GM12878 (cell line): ENCODE data around the gene CCDC34. TPM values are rescaled to one million over a fixed set of nuclear protein-coding genes. Genes with fewer than 3 reads are reported as not detected.

ENCODE experiments used
- ATAC-seq: fragments of 200-7000 bp; cut with Tn5 transposase; 3 replicates; pipeline ENCODE4 v1.9.1; 2020; ENCODE audit warnings: mild to moderate bottlenecking, moderate library complexity
- BruUV-seq: library from RNA; stranded (reverse); fragments of 400-500 nt; replicated peaks from 2 replicates; lab custom pipeline; 2021; lab: Mats Ljungman, UMichigan
- CTCF ChIA-PET: fragments of 300-600 bp; sonication (Branson Sonifier 250); formaldehyde crosslinking; extraction: SDS; loops from one replicate; lab custom pipeline; 2021; ENCODE audit warnings: inconsistent platforms; lab: Yijun Ruan, JAX
- POLR2A ChIA-PET: fragments of 350-600 bp; formaldehyde crosslinking; extraction: SDS; loops from one replicate; lab custom pipeline; 2021; ENCODE audit warnings: inconsistent platforms; lab: Charles Lee
- RAD21 ChIA-PET: fragments of 300-600 bp; sonication (Branson Sonifier 250); formaldehyde crosslinking; loops from one replicate; lab custom pipeline; 2023; ENCODE audit warnings: antibody characterized with exemption; ENCODE audit not compliant: unreplicated experiment; lab: Charles Lee
- SMC1A ChIA-PET: fragments of 300-600 bp; sonication (Branson Sonifier 250); formaldehyde crosslinking; loops from one replicate; lab custom pipeline; 2023; ENCODE audit not compliant: unreplicated experiment, uncharacterized antibody; lab: Charles Lee
- DNase-seq: peaks from one replicate; pipeline ENCODE4 v3.0.0-alpha.2; 2011; ENCODE audit warnings: low read depth, low spot score
- FAIRE-seq: peaks from 3 replicates; lab custom pipeline; 2011; peaks lifted over from hg19 to GRCh38; lab: Jason Lieb, UNC
- H2AFZ ChIP-seq: 2 replicates; pipeline ENCODE4 v1.6.0; 2011; ENCODE audit warnings: low read depth, low read length, control low read depth; ENCODE audit not compliant: control insufficient read depth
- H3K27ac ChIP-seq: 2 replicates; pipeline ENCODE4 v1.5.1; 2011; ENCODE audit warnings: control low read depth; ENCODE audit not compliant: control insufficient read depth, insufficient read depth
- H3K27me3 ChIP-seq, 2 experiments: replicated peaks in 1 of 2; 2 replicates each; pipeline versions ENCODE4 v1.6.0 to v1.6.1; 2011; ENCODE audit warnings: low read length in 1 of 2; ENCODE audit not compliant: control insufficient read depth in 2 of 2, insufficient read depth in 2 of 2
- H3K36me3 ChIP-seq, 2 experiments: 2 replicates each; pipeline ENCODE4 v1.5.1; 2011; ENCODE audit warnings: low read length in 1 of 2; ENCODE audit not compliant: control insufficient read depth in 2 of 2, insufficient read depth in 2 of 2
- H3K4me1 ChIP-seq: 2 replicates; pipeline ENCODE4 v1.6.1; 2011; ENCODE audit warnings: mild to moderate bottlenecking, low read length, moderate library complexity, mixed read lengths; ENCODE audit not compliant: control insufficient read depth, insufficient read depth
- H3K4me2 ChIP-seq: 2 replicates; pipeline ENCODE4 v1.6.0; 2011; ENCODE audit warnings: control low read depth; ENCODE audit not compliant: control insufficient read depth, insufficient read depth
- H3K4me3 ChIP-seq: fragments of 200-600 bp; sonication (generic); 2 replicates; pipeline ENCODE4 v1.5.1; 2016
- H3K79me2 ChIP-seq: 2 replicates; pipeline ENCODE4 v1.6.0; 2011; ENCODE audit warnings: low read length; ENCODE audit not compliant: control insufficient read depth, insufficient read depth
- H3K9ac ChIP-seq: 2 replicates; pipeline ENCODE4 v1.8.0; 2011; ENCODE audit warnings: low read length, control low read depth, mixed read lengths; ENCODE audit not compliant: control insufficient read depth, insufficient read depth
- H3K9me3 ChIP-seq: replicated peaks from 3 replicates; pipeline ENCODE4 v1.5.1; 2011; ENCODE audit warnings: mild to moderate bottlenecking, low read length; ENCODE audit not compliant: control insufficient read depth, insufficient read depth
- H4K20me1 ChIP-seq: 2 replicates; pipeline ENCODE4 v1.6.0; 2011; ENCODE audit not compliant: control insufficient read depth, insufficient read depth
- ATF7 ChIP-seq: fragments of 450-650 bp; IDR thresholded peaks from 2 replicates; pipeline ENCODE4 v1.6.1; 2016; ENCODE audit warnings: low read depth, mild to moderate bottlenecking
- BRCA1 ChIP-seq: IDR thresholded peaks from 2 replicates; pipeline ENCODE4 v1.6.1; 2011; ENCODE audit warnings: low read depth, low read length, improper control_type of control experiment
- NR2C2 ChIP-seq: IDR thresholded peaks from 2 replicates; pipeline ENCODE4 v1.6.1; 2011; ENCODE audit warnings: borderline replicate concordance, low read depth; ENCODE audit not compliant: control insufficient read depth, insufficient read length
- PAX5 ChIP-seq: IDR thresholded peaks from 2 replicates; pipeline ENCODE4 v1.6.1; 2011; ENCODE audit warnings: low read depth, low read length, borderline replicate concordance
- SIN3A ChIP-seq: IDR thresholded peaks from 2 replicates; pipeline ENCODE4 v1.6.1; 2012; ENCODE audit warnings: low read depth, low read length, improper control_type of control experiment
- SMC3 ChIP-seq: IDR thresholded peaks from 2 replicates; pipeline ENCODE4 v1.6.1; 2011; ENCODE audit warnings: low read length, improper control_type of control experiment, borderline replicate concordance
- SUZ12 ChIP-seq: fragments of 200-600 bp; sonication (generic); IDR thresholded peaks from one replicate; pipeline ENCODE4 v1.6.1; 2018; ENCODE audit warnings: antibody characterized with exemption, mild to moderate bottlenecking; ENCODE audit not compliant: unreplicated experiment
- TCF12 ChIP-seq: IDR thresholded peaks from 2 replicates; pipeline ENCODE4 v1.6.1; 2011; ENCODE audit warnings: low read depth, mild to moderate bottlenecking, low read length
- YBX1 ChIP-seq: fragments of 450-650 bp; IDR thresholded peaks from 2 replicates; pipeline ENCODE4 v1.6.1; 2016; ENCODE audit warnings: antibody characterized with exemption
- WGBS: methylation state at CpG from one replicate; pipeline ENCODE4 v1.1.6; 2016; ENCODE audit warnings: low lambda C conversion rate; ENCODE audit not compliant: insufficient replicate concordance, insufficient coverage; ENCODE audit errors: missing lambda C conversion rate; 5-methylcytosine and 5-hydroxymethylcytosine counted together
- in situ Hi-C: fragments of 300-500 bp; cut with MboI; formaldehyde crosslinking; loops from 9 replicates; pipeline ENCODE4 v1.14.3; 2018; ENCODE audit warnings: mixed read lengths
- intact Hi-C: fragments of 100-400 bp; cut with micrococcal nuclease; formaldehyde crosslinking; loops from one replicate; pipeline ENCODE4 v1.14.2; 2022; ENCODE audit not compliant: unreplicated experiment
- polyA plus RNA-seq, 11 experiments: library from polyadenylated mRNA; depleted of rRNA in 4 of 11; unstranded in 6 of 11; stranded (reverse) in 5 of 11; fragments of >200 nt; fragmentation: Nextera tagmentation in 4 of 11; fragmentation: Illumina TruSeq in 1 of 11; extraction: Ambion mirVana in 4 of 11; extraction: Trizol in 1 of 11; gene quantifications; 1 replicate in 1 of 11; 2 replicates in 10 of 11; pipeline versions ENCODE4 v1.2.1 to v1.2.3, GENCODE V29; 2011 to 2016; ENCODE audit warnings: inconsistent platforms in 2 of 11, missing spikeins in 2 of 11, low read depth in 1 of 11
- total RNA-seq, 4 experiments: library from RNA; depleted of rRNA in 3 of 4; stranded (reverse); fragments of >200 nt in 3 of 4; fragmentation: Illumina TruSeq in 1 of 4; extraction: Trizol in 1 of 4; gene quantifications; 2 replicates each; pipeline versions ENCODE4 v1.2.1 to v1.2.3, GENCODE V29; 2013 to 2021
- TF ChIP-seq, protein P1 (sequence below): fragments of 450-650 bp; formaldehyde crosslinking; IDR thresholded peaks from 2 replicates; pipeline ENCODE4 v1.4.0; 2020; ENCODE audit warnings: mild to moderate bottlenecking, moderate library complexity
- TF ChIP-seq, protein P2 (sequence below): IDR thresholded peaks from 2 replicates; pipeline ENCODE4 v1.6.1; 2012; ENCODE audit warnings: low read depth, low read length, improper control_type of control experiment

The CCDC34 gene
- total and polyA plus RNA-seq, 10 of the 15 experiments (the other 5 are each of a cell fraction or from before 2014, with no cell fraction given): 6.2 to 39.1 (median 14.6) TPM

DNA sequence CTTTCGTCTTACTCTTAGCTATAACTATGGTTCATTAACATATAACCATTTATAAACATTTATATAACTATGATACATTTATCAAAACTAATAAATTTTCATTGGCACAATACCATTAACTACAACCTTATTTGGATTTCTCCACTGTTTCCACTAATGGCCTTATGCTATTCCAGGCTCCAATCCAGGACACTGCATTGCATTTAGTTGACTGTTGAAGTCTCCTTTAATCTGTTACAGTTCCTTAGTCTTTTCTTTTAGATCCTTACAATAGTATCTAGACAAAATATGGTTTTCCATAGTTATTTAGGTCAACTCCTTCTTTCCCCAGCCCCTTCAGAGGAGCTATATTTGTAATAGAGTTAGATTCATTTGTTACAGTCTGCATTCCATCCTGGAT lies 47.2 kb downstream of the CCDC34 start:
- intact Hi-C loops: no loop called here
- in situ Hi-C loops: no loop called here
- BruUV-seq: no TSS peak

DNA sequence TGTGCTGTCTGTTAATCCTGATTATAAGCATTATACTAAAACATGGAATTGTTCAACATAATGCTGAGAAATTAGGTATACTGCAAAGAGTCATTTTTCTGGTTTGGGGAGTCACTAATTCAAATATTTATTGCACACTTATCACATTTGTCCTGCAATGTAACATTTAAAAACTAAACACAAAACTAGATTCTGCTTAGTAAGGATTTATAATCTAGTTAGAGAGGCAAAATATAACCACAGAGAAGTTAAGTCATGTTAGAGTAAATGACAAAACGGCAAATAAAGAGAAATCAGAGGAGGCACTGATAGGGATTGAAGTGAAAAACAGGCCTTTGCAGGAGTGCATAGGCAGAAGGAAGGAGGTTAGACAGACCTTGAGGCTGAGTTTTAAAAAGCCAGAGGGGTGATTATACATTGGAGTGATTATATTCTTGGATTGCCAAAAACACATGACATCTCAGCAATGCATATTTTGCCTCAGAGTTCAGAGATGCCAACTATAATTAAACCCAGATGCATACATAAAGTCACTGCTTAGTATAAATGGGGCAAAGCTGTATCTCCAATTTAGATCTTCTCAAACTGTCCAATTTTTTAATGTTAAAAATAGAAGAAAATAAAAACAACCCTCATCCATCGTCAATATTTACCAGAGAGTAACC lies 49.7 kb downstream of the CCDC34 start:
- POLR2A ChIA-PET: no interaction called here
- Histone ChIP-seq H3K79me2 (no peaks in the 10 kb centered on the region), H3K4me3 (no peak overlapping the region), H3K27me3 (no peaks in the 10 kb centered on the region), H2AFZ (no peak overlapping the region), H3K4me1 (no peaks in the 10 kb centered on the region)
- in situ Hi-C loops: no loop called here
- CTCF ChIA-PET: no interaction called here
- TF ChIP-seq SUZ12: no peak
- TF ChIP-seq BRCA1: no peak
- no peak for TF ChIP-seq SMC3
- no peak for TF ChIP-seq YBX1
- no peak for TF ChIP-seq NR2C2
- TF ChIP-seq, protein P1, sequence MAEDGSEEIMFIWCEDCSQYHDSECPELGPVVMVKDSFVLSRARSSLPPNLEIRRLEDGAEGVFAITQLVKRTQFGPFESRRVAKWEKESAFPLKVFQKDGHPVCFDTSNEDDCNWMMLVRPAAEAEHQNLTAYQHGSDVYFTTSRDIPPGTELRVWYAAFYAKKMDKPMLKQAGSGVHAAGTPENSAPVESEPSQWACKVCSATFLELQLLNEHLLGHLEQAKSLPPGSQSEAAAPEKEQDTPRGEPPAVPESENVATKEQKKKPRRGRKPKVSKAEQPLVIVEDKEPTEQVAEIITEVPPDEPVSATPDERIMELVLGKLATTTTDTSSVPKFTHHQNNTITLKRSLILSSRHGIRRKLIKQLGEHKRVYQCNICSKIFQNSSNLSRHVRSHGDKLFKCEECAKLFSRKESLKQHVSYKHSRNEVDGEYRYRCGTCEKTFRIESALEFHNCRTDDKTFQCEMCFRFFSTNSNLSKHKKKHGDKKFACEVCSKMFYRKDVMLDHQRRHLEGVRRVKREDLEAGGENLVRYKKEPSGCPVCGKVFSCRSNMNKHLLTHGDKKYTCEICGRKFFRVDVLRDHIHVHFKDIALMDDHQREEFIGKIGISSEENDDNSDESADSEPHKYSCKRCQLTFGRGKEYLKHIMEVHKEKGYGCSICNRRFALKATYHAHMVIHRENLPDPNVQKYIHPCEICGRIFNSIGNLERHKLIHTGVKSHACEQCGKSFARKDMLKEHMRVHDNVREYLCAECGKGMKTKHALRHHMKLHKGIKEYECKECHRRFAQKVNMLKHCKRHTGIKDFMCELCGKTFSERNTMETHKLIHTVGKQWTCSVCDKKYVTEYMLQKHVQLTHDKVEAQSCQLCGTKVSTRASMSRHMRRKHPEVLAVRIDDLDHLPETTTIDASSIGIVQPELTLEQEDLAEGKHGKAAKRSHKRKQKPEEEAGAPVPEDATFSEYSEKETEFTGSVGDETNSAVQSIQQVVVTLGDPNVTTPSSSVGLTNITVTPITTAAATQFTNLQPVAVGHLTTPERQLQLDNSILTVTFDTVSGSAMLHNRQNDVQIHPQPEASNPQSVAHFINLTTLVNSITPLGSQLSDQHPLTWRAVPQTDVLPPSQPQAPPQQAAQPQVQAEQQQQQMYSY (CRISPR knock-in tag): no peak
- TF ChIP-seq ATF7: no peak
- no peak for TF ChIP-seq SIN3A
- no peak for TF ChIP-seq TCF12
- TF ChIP-seq, all 136 proteins: peak for 0
- WGBS: 89% methylated on average over 2 of the region's 2 CpGs
- FAIRE-seq (no peak), ATAC-seq (no peak), DNase-seq (no peak)
- Histone ChIP-seq H4K20me1 (no peaks in the 10 kb centered on the region), H3K27ac (no peak overlapping the region), H3K36me3 (no peaks in the 10 kb centered on the region), H3K9ac (no peak overlapping the region), H3K9me3 (no peaks in the 10 kb centered on the region), H3K4me2 (no peak overlapping the region)
- intact Hi-C loops: no loop called here
- RAD21 ChIA-PET: interaction anchor here (1.6 kb wide), 1 partner anchor 17 kb away, joined by 3 read pairs; no protein-coding TSS in a partner anchor
- SMC1A ChIA-PET: no interaction called here
- BruUV-seq: no TSS peak

More for the DNA sequence above, 47.2 kb downstream of the CCDC34 start:
- Histone ChIP-seq H3K27ac (no peak overlapping the region), H3K9me3 (no peaks in the 10 kb centered on the region), H3K9ac (no peak overlapping the region), H3K4me1 (no peaks in the 10 kb centered on the region), H3K4me3 (no peak overlapping the region), H2AFZ (no peak overlapping the region), H4K20me1 (no peaks in the 10 kb centered on the region), H3K27me3 (no peaks in the 10 kb centered on the region), H3K36me3 (no peaks in the 10 kb centered on the region), H3K79me2 (no peaks in the 10 kb centered on the region)
- FAIRE-seq (no peak), ATAC-seq (no peak), DNase-seq (no peak)
- POLR2A ChIA-PET: no interaction called here
- RAD21 ChIA-PET: interaction anchor here (0.8 to 1.5 kb wide), 2 partner anchors 18 to 20 kb away, joined by 3 to 5 read pairs; no protein-coding TSS in a partner anchor
- SMC1A ChIA-PET: interaction anchor here (0.6 to 2.3 kb wide), 8 partner anchors 9 to 869 kb away, joined by 3 to 7 read pairs (median 4); no protein-coding TSS in a partner anchor
- WGBS: 95% methylated on average over 1 of the region's 1 CpG
- TF ChIP-seq PAX5: no peak
- TF ChIP-seq, protein P2, sequence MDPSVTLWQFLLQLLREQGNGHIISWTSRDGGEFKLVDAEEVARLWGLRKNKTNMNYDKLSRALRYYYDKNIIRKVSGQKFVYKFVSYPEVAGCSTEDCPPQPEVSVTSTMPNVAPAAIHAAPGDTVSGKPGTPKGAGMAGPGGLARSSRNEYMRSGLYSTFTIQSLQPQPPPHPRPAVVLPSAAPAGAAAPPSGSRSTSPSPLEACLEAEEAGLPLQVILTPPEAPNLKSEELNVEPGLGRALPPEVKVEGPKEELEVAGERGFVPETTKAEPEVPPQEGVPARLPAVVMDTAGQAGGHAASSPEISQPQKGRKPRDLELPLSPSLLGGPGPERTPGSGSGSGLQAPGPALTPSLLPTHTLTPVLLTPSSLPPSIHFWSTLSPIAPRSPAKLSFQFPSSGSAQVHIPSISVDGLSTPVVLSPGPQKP: no peak
- TF ChIP-seq, all 136 proteins: peak for 0
- CTCF ChIA-PET: interaction anchor here (0.7 to 3.1 kb wide), 4 partner anchors 19 to 133 kb away, joined by 3 to 20 read pairs (median 4); partner anchors contain the start of gene CCDC34
- no peak overlapping the region for H3K4me2 ChIP-seq
